Measurements from ENCODE around the gene ATP6V0E2.

ATP6V0E2 gene

GRCh38 chr7:149850007-149850594 lies 23.7 kb upstream of the ATP6V0E2 start:
- Histone ChIP-seq H3K27ac (ENCODE audit: low read depth, low read length) (no peak overlapping the region), H3K4me2 (ENCODE audit: low read length) (no peak overlapping the region), H3K79me2 (ENCODE audit: control insufficient read depth, low read length) (no peaks in the 10 kb centered on the region), H3K9me2 (replicated peaks; ENCODE audit: control insufficient read depth, low read length) (no peaks in the 10 kb centered on the region), H3K4me1 (ENCODE audit: control insufficient read depth, low read length) (peaks cover 11% of the 10 kb centered on the region), H3K9me3 (ENCODE audit: control insufficient read depth, insufficient read depth, low read length) (no peaks in the 10 kb centered on the region), H3K27me3 (ENCODE audit: control insufficient read depth, low read length) (no peaks in the 10 kb centered on the region), H3K4me3 (ENCODE audit: low read length) (no peak overlapping the region), H3K36me3 (ENCODE audit: control insufficient read depth, low read length) (no peaks in the 10 kb centered on the region), H4K20me1 (ENCODE audit: control insufficient read depth, insufficient read depth, low read depth, low read length) (no peaks in the 10 kb centered on the region), H3F3A (ENCODE audit: control insufficient read depth, insufficient read depth) (no peaks in the 10 kb centered on the region; the same call in 1 of the 2 replicates)
- TF ChIP-seq CTCF (IDR thresholded peaks at IDR 0.05; ENCODE audit: low read depth, low read length, poor library complexity, severe bottlenecking) (no peak), EZH2phosphoT487 (IDR thresholded peaks at IDR 0.05; ENCODE audit: borderline replicate concordance, low read length) (no peak)

GRCh38 chr7:149850716-149851115 lies 23.1 kb upstream of the ATP6V0E2 start:
- Histone ChIP-seq H3F3A (ENCODE audit: control insufficient read depth, insufficient read depth) (no peaks in the 10 kb centered on the region; the same call in 1 of the 2 replicates), H3K4me3 (ENCODE audit: low read length) (no peak overlapping the region), H4K20me1 (ENCODE audit: control insufficient read depth, insufficient read depth, low read depth, low read length) (no peaks in the 10 kb centered on the region), H3K9me3 (ENCODE audit: control insufficient read depth, insufficient read depth, low read length) (no peaks in the 10 kb centered on the region), H3K4me1 (ENCODE audit: control insufficient read depth, low read length) (peaks cover 11% of the 10 kb centered on the region), H3K27me3 (ENCODE audit: control insufficient read depth, low read length) (no peaks in the 10 kb centered on the region), H3K9me2 (replicated peaks; ENCODE audit: control insufficient read depth, low read length) (no peaks in the 10 kb centered on the region), H3K27ac (ENCODE audit: low read depth, low read length) (no peak overlapping the region), H3K36me3 (ENCODE audit: control insufficient read depth, low read length) (no peaks in the 10 kb centered on the region), H3K79me2 (ENCODE audit: control insufficient read depth, low read length) (no peaks in the 10 kb centered on the region), H3K4me2 (ENCODE audit: low read length) (no peak overlapping the region)
- no peak for TF ChIP-seq CTCF (IDR thresholded peaks at IDR 0.05; ENCODE audit: low read depth, low read length, poor library complexity, severe bottlenecking)

GRCh38 chr7:149851449-149851848 lies 22.3 kb upstream of the ATP6V0E2 start:
- Histone ChIP-seq H3K4me3 (ENCODE audit: low read length) (no peak overlapping the region), H3K4me1 (ENCODE audit: control insufficient read depth, low read length) (peaks cover 7% of the 10 kb centered on the region), H3K9me2 (replicated peaks; ENCODE audit: control insufficient read depth, low read length) (no peaks in the 10 kb centered on the region), H3K9me3 (ENCODE audit: control insufficient read depth, insufficient read depth, low read length) (no peaks in the 10 kb centered on the region), H3F3A (ENCODE audit: control insufficient read depth, insufficient read depth) (no peaks in the 10 kb centered on the region; the same call in 1 of the 2 replicates), H3K27me3 (ENCODE audit: control insufficient read depth, low read length) (no peaks in the 10 kb centered on the region), H4K20me1 (ENCODE audit: control insufficient read depth, insufficient read depth, low read depth, low read length) (no peaks in the 10 kb centered on the region), H3K4me2 (ENCODE audit: low read length) (no peak overlapping the region), H3K79me2 (ENCODE audit: control insufficient read depth, low read length) (no peaks in the 10 kb centered on the region), H3K36me3 (ENCODE audit: control insufficient read depth, low read length) (no peaks in the 10 kb centered on the region), H3K27ac (ENCODE audit: low read depth, low read length) (no peak overlapping the region)
- TF ChIP-seq EZH2phosphoT487 (IDR thresholded peaks at IDR 0.05; ENCODE audit: borderline replicate concordance, low read length) (no peak), CTCF (IDR thresholded peaks at IDR 0.05; ENCODE audit: low read depth, low read length, poor library complexity, severe bottlenecking) (no peak)

All from DOHH2 (cell line).